Measurements from ENCODE around the gene MON1B. TPM values are rescaled to one million over a fixed set of nuclear protein-coding genes. Genes with fewer than 3 reads are reported as not detected.

Gene MON1B
- total and polyA plus RNA-seq, 3 experiments from 2014 or later, result 55.0 to 60.2 (median 59.5) TPM

DNA sequence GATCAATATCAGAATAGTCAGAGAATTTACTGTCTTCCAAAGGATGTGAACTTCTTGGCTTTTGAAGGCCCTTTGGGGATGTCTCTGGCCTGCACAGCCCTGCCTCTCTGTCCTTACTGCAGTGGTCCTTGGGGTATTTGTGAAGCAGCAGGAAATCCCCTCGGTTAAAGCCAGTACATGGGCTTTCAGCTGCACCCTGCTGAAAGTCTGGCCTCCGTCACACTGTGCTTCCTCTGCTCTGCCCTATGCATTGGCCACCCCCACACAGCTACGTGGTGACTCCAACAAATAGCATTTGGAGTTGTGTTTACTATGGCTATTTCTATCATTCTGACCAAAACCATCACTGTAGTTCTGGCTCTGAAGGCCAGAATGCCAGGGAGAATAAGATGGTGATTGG, 29.4 kb downstream of the MON1B start:
- ChIA-PET CTCF (no interaction called here), POLR2A (interaction anchor here (0.7 kb wide), 1 partner anchor 63 kb away, joined by 4 read pairs; no protein-coding TSS in a partner anchor)
- H3K4me3 ChIP-seq (ENCODE audit: low read length), result no peak overlapping the region
- DNase-seq, result no peak
- Mint-ChIP-seq H3K27ac (peak overlapping the region in 1 of 8 donors; percentile 45), H3K4me3 (no peak overlapping the region), H3K27me3 (peaks cover 0 to 7% of the 10 kb centered on the region in 2 donors), H3K9me3 (no peaks in the 10 kb centered on the region), H3K4me1 (peaks cover 0 to 3% (median 0%) of the 10 kb centered on the region in 3 donors), H3K36me3 (peaks cover 0 to 2% (median 0%) of the 10 kb centered on the region in 3 donors)
- no peaks in the 10 kb centered on the region for H3K9me3 ChIP-seq (ENCODE audit: low read length)
- H3K4me1 ChIP-seq (ENCODE audit: insufficient read depth, low read length), result no peaks in the 10 kb centered on the region
- no peaks in the 10 kb centered on the region for H3K27me3 ChIP-seq (ENCODE audit: insufficient read depth, low read length, poor library complexity, severe bottlenecking)
- H3K27ac ChIP-seq (ENCODE audit: low read depth, low read length), result no peak overlapping the region
- no peaks in the 10 kb centered on the region for H3K36me3 ChIP-seq (ENCODE audit: insufficient read depth, low read length)

DNA sequence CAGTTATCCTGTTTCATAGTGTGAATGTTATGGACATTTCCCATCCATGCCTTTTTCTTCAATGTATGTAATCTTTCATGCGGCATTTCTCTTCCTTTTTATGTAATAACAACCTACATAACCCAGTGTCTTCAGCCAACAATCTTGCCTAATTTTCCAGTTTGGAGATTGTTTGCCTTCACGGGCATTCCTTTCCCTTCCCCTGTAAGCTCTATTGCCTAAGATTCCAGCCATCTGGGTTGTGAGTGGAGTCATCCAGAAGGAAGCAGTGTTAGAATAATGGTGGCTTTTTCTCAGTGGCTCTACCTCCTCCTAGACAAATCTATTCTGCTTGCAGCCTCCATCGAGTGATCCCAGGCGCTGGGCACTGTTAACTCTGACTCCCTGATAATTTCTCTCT, 30.5 kb downstream of the MON1B start:
- no peaks in the 10 kb centered on the region for H3K27me3 ChIP-seq (ENCODE audit: insufficient read depth, low read length, poor library complexity, severe bottlenecking)
- Mint-ChIP-seq H3K36me3 (peaks cover 0 to 2% (median 0%) of the 10 kb centered on the region in 3 donors), H3K4me1 (peaks cover 0 to 3% (median 0%) of the 10 kb centered on the region in 3 donors), H3K4me3 (no peak overlapping the region), H3K27ac (peak overlapping the region in 1 of 8 donors; percentile 70), H3K27me3 (peaks cover 0 to 11% of the 10 kb centered on the region in 2 donors), H3K9me3 (no peaks in the 10 kb centered on the region)
- ChIA-PET CTCF (no interaction called here), POLR2A (no interaction called here)
- no peaks in the 10 kb centered on the region for H3K36me3 ChIP-seq (ENCODE audit: insufficient read depth, low read length)
- no peaks in the 10 kb centered on the region for H3K9me3 ChIP-seq (ENCODE audit: low read length)
- DNase-seq, result no peak
- no peaks in the 10 kb centered on the region for H3K4me1 ChIP-seq (ENCODE audit: insufficient read depth, low read length)
- no peak overlapping the region for H3K27ac ChIP-seq (ENCODE audit: low read depth, low read length)
- no peak overlapping the region for H3K4me3 ChIP-seq (ENCODE audit: low read length)

- peaks cover 3 to 11% of the 10 kb centered on the region in 2 donors for H3K27me3 Mint-ChIP-seq
- ChIA-PET POLR2A (no interaction called here), CTCF (no interaction called here)
- Histone ChIP-seq H3K36me3 (ENCODE audit: insufficient read depth, low read length) (no peaks in the 10 kb centered on the region), H3K9me3 (ENCODE audit: low read length) (no peaks in the 10 kb centered on the region), H3K4me1 (ENCODE audit: insufficient read depth, low read length) (no peaks in the 10 kb centered on the region), H3K27me3 (ENCODE audit: insufficient read depth, low read length, poor library complexity, severe bottlenecking) (no peaks in the 10 kb centered on the region), H3K4me3 (ENCODE audit: low read length) (no peak overlapping the region), H3K27ac (ENCODE audit: low read depth, low read length) (no peak overlapping the region)
- peak overlapping the region in 1 of 8 donors; percentile 76 for H3K27ac Mint-ChIP-seq
- H3K4me3 Mint-ChIP-seq, result no peak overlapping the region
- peaks cover 0 to 2% (median 0%) of the 10 kb centered on the region in 3 donors for H3K36me3 Mint-ChIP-seq
- no peak for DNase-seq
- peaks cover 0 to 3% (median 0%) of the 10 kb centered on the region in 3 donors for H3K4me1 Mint-ChIP-seq
- no peaks in the 10 kb centered on the region for H3K9me3 Mint-ChIP-seq
These were observed 32.2 kb downstream of the MON1B start for GRCh38 chr16:77223184-77223583.

- ChIA-PET POLR2A (no interaction called here), CTCF (no interaction called here)
- Mint-ChIP-seq H3K4me3 (no peak overlapping the region), H3K36me3 (no peaks in the 10 kb centered on the region), H3K27ac (no peak overlapping the region), H3K9me3 (no peaks in the 10 kb centered on the region), H3K27me3 (peaks cover 3 to 17% of the 10 kb centered on the region in 2 donors), H3K4me1 (peaks cover 0 to 3% (median 0%) of the 10 kb centered on the region in 3 donors)
- no peak overlapping the region for H3K27ac ChIP-seq (ENCODE audit: low read depth, low read length)
- H3K9me3 ChIP-seq (ENCODE audit: low read length), result no peaks in the 10 kb centered on the region
- no peaks in the 10 kb centered on the region for H3K27me3 ChIP-seq (ENCODE audit: insufficient read depth, low read length, poor library complexity, severe bottlenecking)
- H3K36me3 ChIP-seq (ENCODE audit: insufficient read depth, low read length), result no peaks in the 10 kb centered on the region
- no peaks in the 10 kb centered on the region for H3K4me1 ChIP-seq (ENCODE audit: insufficient read depth, low read length)
- DNase-seq, result no peak
- no peak overlapping the region for H3K4me3 ChIP-seq (ENCODE audit: low read length)
These were observed 34.2 kb downstream of the MON1B start for GRCh38 chr16:77225182-77225581.

GRCh38 chr16:77227745-77228144, 36.8 kb downstream of the MON1B start:
- Histone ChIP-seq H3K27me3 (ENCODE audit: insufficient read depth, low read length, poor library complexity, severe bottlenecking) (no peaks in the 10 kb centered on the region), H3K9me3 (ENCODE audit: low read length) (no peaks in the 10 kb centered on the region), H3K27ac (ENCODE audit: low read depth, low read length) (no peak overlapping the region), H3K4me1 (ENCODE audit: insufficient read depth, low read length) (no peaks in the 10 kb centered on the region), H3K36me3 (ENCODE audit: insufficient read depth, low read length) (no peaks in the 10 kb centered on the region), H3K4me3 (ENCODE audit: low read length) (no peak overlapping the region)
- Mint-ChIP-seq H3K4me3 (no peak overlapping the region), H3K9me3 (no peaks in the 10 kb centered on the region), H3K27ac (no peak overlapping the region), H3K27me3 (peaks cover 10 to 24% of the 10 kb centered on the region in 2 donors), H3K4me1 (peaks cover 0 to 3% (median 0%) of the 10 kb centered on the region in 3 donors), H3K36me3 (no peaks in the 10 kb centered on the region)
- ChIA-PET CTCF (no interaction called here), POLR2A (no interaction called here)
- no peak for DNase-seq

- ChIA-PET POLR2A (no interaction called here), CTCF (no interaction called here)
- Mint-ChIP-seq H3K4me3 (no peak overlapping the region), H3K27me3 (peaks cover 20 to 33% of the 10 kb centered on the region in 2 donors), H3K9me3 (no peaks in the 10 kb centered on the region), H3K4me1 (peaks cover 1 to 2% (median 2%) of the 10 kb centered on the region in 3 donors), H3K27ac (no peak overlapping the region), H3K36me3 (no peaks in the 10 kb centered on the region)
- DNase-seq, result no peak
- no peaks in the 10 kb centered on the region for H3K27me3 ChIP-seq (ENCODE audit: insufficient read depth, low read length, poor library complexity, severe bottlenecking)
- H3K27ac ChIP-seq (ENCODE audit: low read depth, low read length), result no peak overlapping the region
- H3K9me3 ChIP-seq (ENCODE audit: low read length), result no peaks in the 10 kb centered on the region
- H3K4me3 ChIP-seq (ENCODE audit: low read length), result no peak overlapping the region
- no peaks in the 10 kb centered on the region for H3K4me1 ChIP-seq (ENCODE audit: insufficient read depth, low read length)
- H3K36me3 ChIP-seq (ENCODE audit: insufficient read depth, low read length), result no peaks in the 10 kb centered on the region
These were observed 40.1 kb downstream of the MON1B start for GRCh38 chr16:77231047-77231446.

DNA sequence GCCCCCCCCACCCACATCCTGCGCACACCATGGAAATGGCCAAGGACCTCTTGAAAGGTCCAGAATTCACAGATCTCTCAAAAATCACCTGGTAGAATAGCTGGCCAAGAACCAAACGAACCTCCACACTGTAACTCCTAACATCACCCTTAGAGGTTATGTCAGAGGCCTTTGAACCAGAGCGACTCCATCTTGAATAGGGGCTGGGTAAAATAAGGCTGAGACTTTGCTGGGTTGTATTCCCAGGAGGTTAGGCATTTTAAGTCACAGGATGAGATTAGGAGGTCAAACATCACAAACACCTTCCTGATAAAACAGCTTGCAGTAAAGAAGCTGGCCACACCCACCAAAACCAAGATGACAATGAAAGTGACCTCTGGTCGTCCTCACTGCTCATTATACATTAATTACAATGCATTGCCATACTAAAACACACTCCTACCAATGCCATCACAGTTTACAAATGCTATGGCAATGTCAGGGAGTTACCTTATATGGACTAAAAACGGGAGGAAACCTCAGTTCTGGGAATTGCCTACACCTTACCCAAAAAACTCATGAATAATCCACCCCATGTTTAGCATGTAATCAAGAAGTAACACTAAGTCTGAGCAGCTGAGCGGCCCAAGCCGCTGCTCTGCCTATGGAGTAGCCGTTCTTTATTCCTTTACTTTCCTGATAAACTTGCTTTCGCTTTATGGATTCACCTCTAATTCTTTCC, 43.0 kb downstream of the MON1B start:
- no peak for DNase-seq
- H3K4me1 Mint-ChIP-seq, result peaks cover 6 to 7% (median 6%) of the 10 kb centered on the region in 3 donors
- ChIA-PET POLR2A (no interaction called here), CTCF (interaction anchor here (4.4 kb wide), 1 partner anchor 350 kb away, joined by 45 read pairs; no protein-coding TSS in a partner anchor)
- Histone ChIP-seq H3K4me3 (ENCODE audit: low read length) (no peak overlapping the region), H3K4me1 (ENCODE audit: insufficient read depth, low read length) (no peaks in the 10 kb centered on the region), H3K27me3 (ENCODE audit: insufficient read depth, low read length, poor library complexity, severe bottlenecking) (no peaks in the 10 kb centered on the region), H3K9me3 (ENCODE audit: low read length) (no peaks in the 10 kb centered on the region), H3K36me3 (ENCODE audit: insufficient read depth, low read length) (no peaks in the 10 kb centered on the region), H3K27ac (ENCODE audit: low read depth, low read length) (no peak overlapping the region)
- no peaks in the 10 kb centered on the region for H3K9me3 Mint-ChIP-seq
- H3K4me3 Mint-ChIP-seq, result no peak overlapping the region
- no peaks in the 10 kb centered on the region for H3K36me3 Mint-ChIP-seq
- H3K27ac Mint-ChIP-seq, result no peak overlapping the region
- H3K27me3 Mint-ChIP-seq, result peaks cover 22 to 39% of the 10 kb centered on the region in 2 donors

DNA sequence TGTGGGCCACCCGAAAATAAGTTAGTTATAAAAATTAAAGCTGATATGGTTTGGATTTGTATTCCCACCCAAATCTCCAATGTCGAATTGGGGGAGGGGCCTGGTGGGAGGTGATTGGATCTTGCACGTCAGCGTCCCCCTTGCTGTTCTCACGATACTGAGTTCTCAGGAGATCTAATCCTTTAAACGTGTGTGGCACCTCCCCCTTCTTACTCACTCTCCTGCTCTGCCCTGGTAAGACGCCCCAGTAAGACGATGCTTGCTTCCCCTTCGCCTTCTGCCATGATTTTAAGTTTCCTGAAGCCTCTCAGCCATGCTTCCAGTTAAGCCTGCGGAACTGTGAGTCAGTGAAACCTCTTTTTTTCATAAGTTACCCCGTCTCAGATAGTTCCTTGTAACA, 43.6 kb downstream of the MON1B start:
- Mint-ChIP-seq H3K27ac (no peak overlapping the region), H3K9me3 (no peaks in the 10 kb centered on the region), H3K27me3 (peaks cover 23 to 37% of the 10 kb centered on the region in 2 donors), H3K4me3 (no peak overlapping the region), H3K4me1 (peaks cover 6 to 7% (median 6%) of the 10 kb centered on the region in 3 donors), H3K36me3 (no peaks in the 10 kb centered on the region)
- Histone ChIP-seq H3K36me3 (ENCODE audit: insufficient read depth, low read length) (no peaks in the 10 kb centered on the region), H3K4me1 (ENCODE audit: insufficient read depth, low read length) (no peaks in the 10 kb centered on the region), H3K4me3 (ENCODE audit: low read length) (no peak overlapping the region), H3K9me3 (ENCODE audit: low read length) (no peaks in the 10 kb centered on the region), H3K27ac (ENCODE audit: low read depth, low read length) (no peak overlapping the region), H3K27me3 (ENCODE audit: insufficient read depth, low read length, poor library complexity, severe bottlenecking) (no peaks in the 10 kb centered on the region)
- ChIA-PET POLR2A (no interaction called here), CTCF (interaction anchor here (4.4 kb wide), 1 partner anchor 350 kb away, joined by 45 read pairs; no protein-coding TSS in a partner anchor)
- DNase-seq, result no peak

Data from CD8-positive, alpha-beta memory T cell (primary cell).